Measurements from ENCODE around the gene MATN4. TPM values are rescaled to one million over a fixed set of nuclear protein-coding genes. Genes with fewer than 3 reads are reported as not detected.
A peak's percentile ranks its signal among the peaks of the same experiment; 100 is the strongest.

MATN4 gene
- total and polyA plus RNA-seq, 2 of the 13 experiments (the other 11 are each of a cell fraction or from before 2014, with no cell fraction given) = not detected

DNA sequence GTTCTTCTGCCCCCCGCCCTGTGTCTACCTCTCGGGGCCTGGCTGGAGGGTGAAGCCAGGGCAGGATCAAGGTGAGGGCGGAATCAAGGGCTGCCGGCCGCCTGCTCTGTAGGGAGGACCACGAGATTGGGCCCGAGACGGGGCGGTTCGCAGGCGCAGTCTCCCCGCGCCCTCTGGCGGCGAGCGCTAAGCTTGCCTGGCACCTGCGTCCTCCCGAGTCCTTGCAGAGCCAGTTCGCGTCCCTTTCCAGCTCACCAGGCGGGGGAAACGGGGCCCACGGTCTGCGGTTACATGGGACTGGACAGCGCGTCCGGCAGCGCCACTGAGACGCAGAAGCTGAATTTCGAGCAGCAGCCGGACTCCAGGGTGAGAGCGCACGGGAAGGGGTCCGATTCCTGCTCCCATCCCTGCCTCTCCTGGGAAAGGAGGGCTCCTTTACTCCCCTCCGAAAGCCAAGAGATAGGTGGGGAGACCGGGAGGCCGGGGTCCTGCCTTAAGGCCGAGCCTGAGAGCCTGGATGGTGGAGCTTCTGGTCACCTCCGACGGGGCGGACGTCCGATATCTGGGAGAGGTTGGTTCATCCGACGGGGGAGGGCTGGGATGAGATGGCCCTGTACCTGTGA is 3.6 kb upstream of the MATN4 start (continued):
- TF ChIP-seq, protein P1, sequence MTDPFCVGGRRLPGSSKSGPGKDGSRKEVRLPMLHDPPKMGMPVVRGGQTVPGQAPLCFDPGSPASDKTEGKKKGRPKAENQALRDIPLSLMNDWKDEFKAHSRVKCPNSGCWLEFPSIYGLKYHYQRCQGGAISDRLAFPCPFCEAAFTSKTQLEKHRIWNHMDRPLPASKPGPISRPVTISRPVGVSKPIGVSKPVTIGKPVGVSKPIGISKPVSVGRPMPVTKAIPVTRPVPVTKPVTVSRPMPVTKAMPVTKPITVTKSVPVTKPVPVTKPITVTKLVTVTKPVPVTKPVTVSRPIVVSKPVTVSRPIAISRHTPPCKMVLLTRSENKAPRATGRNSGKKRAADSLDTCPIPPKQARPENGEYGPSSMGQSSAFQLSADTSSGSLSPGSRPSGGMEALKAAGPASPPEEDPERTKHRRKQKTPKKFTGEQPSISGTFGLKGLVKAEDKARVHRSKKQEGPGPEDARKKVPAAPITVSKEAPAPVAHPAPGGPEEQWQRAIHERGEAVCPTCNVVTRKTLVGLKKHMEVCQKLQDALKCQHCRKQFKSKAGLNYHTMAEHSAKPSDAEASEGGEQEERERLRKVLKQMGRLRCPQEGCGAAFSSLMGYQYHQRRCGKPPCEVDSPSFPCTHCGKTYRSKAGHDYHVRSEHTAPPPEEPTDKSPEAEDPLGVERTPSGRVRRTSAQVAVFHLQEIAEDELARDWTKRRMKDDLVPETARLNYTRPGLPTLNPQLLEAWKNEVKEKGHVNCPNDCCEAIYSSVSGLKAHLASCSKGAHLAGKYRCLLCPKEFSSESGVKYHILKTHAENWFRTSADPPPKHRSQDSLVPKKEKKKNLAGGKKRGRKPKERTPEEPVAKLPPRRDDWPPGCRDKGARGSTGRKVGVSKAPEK (CRISPR knock-in tag; IDR thresholded peaks at IDR 0.05; ENCODE audit: borderline replicate concordance) = 0 out of 2 replicates have a peak, but pooled peaks have one; percentile 49
- TF ChIP-seq, protein P2, sequence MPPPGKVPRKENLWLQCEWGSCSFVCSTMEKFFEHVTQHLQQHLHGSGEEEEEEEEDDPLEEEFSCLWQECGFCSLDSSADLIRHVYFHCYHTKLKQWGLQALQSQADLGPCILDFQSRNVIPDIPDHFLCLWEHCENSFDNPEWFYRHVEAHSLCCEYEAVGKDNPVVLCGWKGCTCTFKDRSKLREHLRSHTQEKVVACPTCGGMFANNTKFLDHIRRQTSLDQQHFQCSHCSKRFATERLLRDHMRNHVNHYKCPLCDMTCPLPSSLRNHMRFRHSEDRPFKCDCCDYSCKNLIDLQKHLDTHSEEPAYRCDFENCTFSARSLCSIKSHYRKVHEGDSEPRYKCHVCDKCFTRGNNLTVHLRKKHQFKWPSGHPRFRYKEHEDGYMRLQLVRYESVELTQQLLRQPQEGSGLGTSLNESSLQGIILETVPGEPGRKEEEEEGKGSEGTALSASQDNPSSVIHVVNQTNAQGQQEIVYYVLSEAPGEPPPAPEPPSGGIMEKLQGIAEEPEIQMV (CRISPR knock-in tag; IDR thresholded peaks at IDR 0.05; ENCODE audit: low read depth) = 0 out of 2 replicates have a peak, but pooled peaks have one; percentile 53
- TF ChIP-seq, protein P3, sequence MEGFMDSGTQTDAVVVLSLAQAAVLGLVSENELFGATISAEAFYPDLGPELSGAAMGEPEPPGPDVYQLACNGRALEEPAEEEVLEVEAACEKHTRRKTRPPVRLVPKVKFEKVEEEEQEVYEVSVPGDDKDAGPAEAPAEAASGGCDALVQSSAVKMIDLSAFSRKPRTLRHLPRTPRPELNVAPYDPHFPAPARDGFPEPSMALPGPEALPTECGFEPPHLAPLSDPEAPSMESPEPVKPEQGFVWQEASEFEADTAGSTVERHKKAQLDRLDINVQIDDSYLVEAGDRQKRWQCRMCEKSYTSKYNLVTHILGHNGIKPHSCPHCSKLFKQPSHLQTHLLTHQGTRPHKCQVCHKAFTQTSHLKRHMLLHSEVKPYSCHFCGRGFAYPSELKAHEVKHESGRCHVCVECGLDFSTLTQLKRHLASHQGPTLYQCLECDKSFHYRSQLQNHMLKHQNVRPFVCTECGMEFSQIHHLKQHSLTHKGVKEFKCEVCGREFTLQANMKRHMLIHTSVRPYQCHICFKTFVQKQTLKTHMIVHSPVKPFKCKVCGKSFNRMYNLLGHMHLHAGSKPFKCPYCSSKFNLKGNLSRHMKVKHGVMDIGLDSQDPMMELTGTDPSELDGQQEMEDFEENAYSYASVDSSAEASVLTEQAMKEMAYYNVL (CRISPR knock-in tag; IDR thresholded peaks at IDR 0.05; ENCODE audit: borderline replicate concordance) = 0 out of 2 replicates have a peak, but pooled peaks have one; percentile 36
- TF ChIP-seq, protein P4, sequence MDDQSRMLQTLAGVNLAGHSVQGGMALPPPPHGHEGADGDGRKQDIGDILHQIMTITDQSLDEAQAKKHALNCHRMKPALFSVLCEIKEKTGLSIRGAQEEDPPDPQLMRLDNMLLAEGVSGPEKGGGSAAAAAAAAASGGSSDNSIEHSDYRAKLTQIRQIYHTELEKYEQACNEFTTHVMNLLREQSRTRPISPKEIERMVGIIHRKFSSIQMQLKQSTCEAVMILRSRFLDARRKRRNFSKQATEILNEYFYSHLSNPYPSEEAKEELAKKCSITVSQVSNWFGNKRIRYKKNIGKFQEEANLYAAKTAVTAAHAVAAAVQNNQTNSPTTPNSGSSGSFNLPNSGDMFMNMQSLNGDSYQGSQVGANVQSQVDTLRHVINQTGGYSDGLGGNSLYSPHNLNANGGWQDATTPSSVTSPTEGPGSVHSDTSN (CRISPR knock-in tag; IDR thresholded peaks at IDR 0.05; ENCODE audit: borderline replicate concordance) = no peak
- TF ChIP-seq, protein P5, sequence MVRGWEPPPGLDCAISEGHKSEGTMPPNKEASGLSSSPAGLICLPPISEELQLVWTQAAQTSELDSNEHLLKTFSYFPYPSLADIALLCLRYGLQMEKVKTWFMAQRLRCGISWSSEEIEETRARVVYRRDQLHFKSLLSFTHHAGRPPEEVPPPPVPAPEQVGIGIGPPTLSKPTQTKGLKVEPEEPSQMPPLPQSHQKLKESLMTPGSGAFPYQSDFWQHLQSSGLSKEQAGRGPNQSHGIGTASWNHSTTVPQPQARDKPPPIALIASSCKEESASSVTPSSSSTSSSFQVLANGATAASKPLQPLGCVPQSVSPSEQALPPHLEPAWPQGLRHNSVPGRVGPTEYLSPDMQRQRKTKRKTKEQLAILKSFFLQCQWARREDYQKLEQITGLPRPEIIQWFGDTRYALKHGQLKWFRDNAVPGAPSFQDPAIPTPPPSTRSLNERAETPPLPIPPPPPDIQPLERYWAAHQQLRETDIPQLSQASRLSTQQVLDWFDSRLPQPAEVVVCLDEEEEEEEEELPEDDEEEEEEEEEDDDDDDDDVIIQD (CRISPR knock-in tag; IDR thresholded peaks at IDR 0.05; ENCODE audit: low read depth) = no peak
- no peak for TF ChIP-seq STAT5B (CRISPR knock-in tag; IDR thresholded peaks at IDR 0.05)
- no peak for TF ChIP-seq TGIF2 (CRISPR knock-in tag; IDR thresholded peaks at IDR 0.05)
- no peak for TF ChIP-seq SOX6 (IDR thresholded peaks at IDR 0.05)
- no peak for TF ChIP-seq SOX6 (CRISPR knock-in tag; IDR thresholded peaks at IDR 0.05)
- no peak for TF ChIP-seq ESRRA (CRISPR knock-in tag; IDR thresholded peaks at IDR 0.05; ENCODE audit: low read depth)
- TF ChIP-seq ZBTB21 (CRISPR knock-in tag; IDR thresholded peaks at IDR 0.05) = no peak
- TF ChIP-seq TRIM24 (CRISPR knock-in tag; IDR thresholded peaks at IDR 0.05) = no peak
- TF ChIP-seq, protein P6, sequence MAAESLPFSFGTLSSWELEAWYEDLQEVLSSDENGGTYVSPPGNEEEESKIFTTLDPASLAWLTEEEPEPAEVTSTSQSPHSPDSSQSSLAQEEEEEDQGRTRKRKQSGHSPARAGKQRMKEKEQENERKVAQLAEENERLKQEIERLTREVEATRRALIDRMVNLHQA (CRISPR knock-in tag; IDR thresholded peaks at IDR 0.05) = no peak
- no peak for TF ChIP-seq SRSF9 (IDR thresholded peaks at IDR 0.05; ENCODE audit: borderline replicate concordance, insufficient read depth, low read depth, low read length, poor library complexity, severe bottlenecking)
- 0 out of 2 replicates have a peak, but pooled peaks have one; percentile 23 for TF ChIP-seq ZNF782 (CRISPR knock-in tag; IDR thresholded peaks at IDR 0.05; ENCODE audit: borderline replicate concordance)
- no peak for TF ChIP-seq RNF2 (conservative IDR thresholded peaks at IDR 0.05; ENCODE audit: low read depth)
- no peak for TF ChIP-seq MAFF (IDR thresholded peaks at IDR 0.05; ENCODE audit: low read depth, low read length)
- no peak for TF ChIP-seq NFE2L2 (IDR thresholded peaks at IDR 0.05; ENCODE audit: low read length)
- TF ChIP-seq YY1 (IDR thresholded peaks at IDR 0.05; ENCODE audit: insufficient read depth, insufficient replicate concordance, low read depth, low read length) = no peak
- TF ChIP-seq ZNF775 (CRISPR knock-in tag; IDR thresholded peaks at IDR 0.05; ENCODE audit: borderline replicate concordance) = no peak
